ENCODE measurements around the gene LPP. TPM values are rescaled to one million over a fixed set of nuclear protein-coding genes. Genes with fewer than 3 reads are reported as not detected.

The LPP gene
- total and polyA plus RNA-seq, 10 of the 15 experiments (the other 5 are each of a cell fraction or from before 2014, with no cell fraction given) = under 0.01 to 0.62 (median 0.03) TPM

DNA sequence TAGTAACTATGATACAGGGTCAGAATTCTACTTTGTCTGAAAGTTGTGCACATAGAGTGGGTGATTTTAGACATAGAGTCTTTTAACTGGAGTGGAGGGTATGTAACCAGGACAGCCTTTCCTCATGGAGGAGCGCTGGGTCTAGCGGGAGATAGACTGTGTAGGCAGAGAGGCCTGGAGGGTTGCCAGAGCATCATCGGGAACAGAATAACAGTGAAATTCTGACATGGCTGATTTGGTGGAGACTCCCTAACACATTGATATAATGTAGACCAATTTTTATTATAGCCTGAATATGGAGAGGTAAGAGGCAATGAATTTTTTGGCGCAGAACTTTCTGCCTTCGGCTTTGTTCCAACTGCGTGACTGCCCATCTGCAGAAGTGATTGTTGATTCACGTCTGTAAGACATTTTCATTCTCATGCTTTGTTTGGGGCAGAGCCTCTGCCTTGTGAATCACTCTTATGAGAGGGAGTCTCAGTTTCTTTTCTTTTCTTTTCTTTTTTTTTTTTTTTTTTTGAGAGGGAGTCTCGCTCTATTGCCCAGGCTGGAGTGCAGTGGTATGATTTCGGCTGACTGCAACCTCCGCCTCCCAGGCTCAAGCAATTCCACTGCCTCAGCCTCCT, 16.0 kb downstream of the LPP start:
- Histone ChIP-seq H3K36me3 (ENCODE audit: control insufficient read depth in 2 of 2, insufficient read depth in 2 of 2, low read length in 1 of 2) (no peaks in the 10 kb centered on the region), H3K27ac (ENCODE audit: control insufficient read depth, insufficient read depth) (no peak overlapping the region), H3K4me1 (ENCODE audit: control insufficient read depth, insufficient read depth, low read length) (no peaks in the 10 kb centered on the region), H3K4me3 (no peak overlapping the region), H3K27me3 (replicated peaks in 1 of 2; ENCODE audit: control insufficient read depth in 2 of 2, insufficient read depth in 2 of 2, low read length in 1 of 2) (no peaks in the 10 kb centered on the region; a peak in 1 of 4 replicates), H3K4me2 (ENCODE audit: control insufficient read depth, insufficient read depth) (no peak overlapping the region), H3K9ac (ENCODE audit: control insufficient read depth, insufficient read depth, low read length) (no peak overlapping the region), H2AFZ (ENCODE audit: control insufficient read depth, low read depth, low read length) (no peak overlapping the region), H4K20me1 (ENCODE audit: control insufficient read depth, insufficient read depth) (no peaks in the 10 kb centered on the region), H3K9me3 (replicated peaks; ENCODE audit: control insufficient read depth, insufficient read depth, low read length) (no peaks in the 10 kb centered on the region), H3K79me2 (ENCODE audit: control insufficient read depth, insufficient read depth, low read length) (no peaks in the 10 kb centered on the region)
- SMC1A ChIA-PET (ENCODE audit: uncharacterized antibody, unreplicated experiment) = no interaction called here
- ATAC-seq (no peak), DNase-seq (ENCODE audit: low read depth, low spot score) (no peak), FAIRE-seq (no peak)
- CTCF ChIA-PET = no interaction called here
- intact Hi-C loops (cut with micrococcal nuclease; ENCODE audit: unreplicated experiment) (no loop called here), in situ Hi-C loops (cut with MboI) (no loop called here)
- no peak for TF ChIP-seq TAF1 (IDR thresholded peaks at IDR 0.05; ENCODE audit: borderline replicate concordance, low read depth, low read length)
- WGBS (ENCODE audit: insufficient coverage, insufficient replicate concordance, low lambda C conversion rate, missing lambda C conversion rate) = 81% methylated on average over 9 of the region's 10 CpGs
- POLR2A ChIA-PET = interaction anchor here (0.6 kb wide), 1 partner anchor 970 kb away, joined by 5 read pairs; no protein-coding TSS in a partner anchor
- no TSS peak for BruUV-seq (replicated peaks)
- RAD21 ChIA-PET (ENCODE audit: unreplicated experiment) = no interaction called here

DNA sequence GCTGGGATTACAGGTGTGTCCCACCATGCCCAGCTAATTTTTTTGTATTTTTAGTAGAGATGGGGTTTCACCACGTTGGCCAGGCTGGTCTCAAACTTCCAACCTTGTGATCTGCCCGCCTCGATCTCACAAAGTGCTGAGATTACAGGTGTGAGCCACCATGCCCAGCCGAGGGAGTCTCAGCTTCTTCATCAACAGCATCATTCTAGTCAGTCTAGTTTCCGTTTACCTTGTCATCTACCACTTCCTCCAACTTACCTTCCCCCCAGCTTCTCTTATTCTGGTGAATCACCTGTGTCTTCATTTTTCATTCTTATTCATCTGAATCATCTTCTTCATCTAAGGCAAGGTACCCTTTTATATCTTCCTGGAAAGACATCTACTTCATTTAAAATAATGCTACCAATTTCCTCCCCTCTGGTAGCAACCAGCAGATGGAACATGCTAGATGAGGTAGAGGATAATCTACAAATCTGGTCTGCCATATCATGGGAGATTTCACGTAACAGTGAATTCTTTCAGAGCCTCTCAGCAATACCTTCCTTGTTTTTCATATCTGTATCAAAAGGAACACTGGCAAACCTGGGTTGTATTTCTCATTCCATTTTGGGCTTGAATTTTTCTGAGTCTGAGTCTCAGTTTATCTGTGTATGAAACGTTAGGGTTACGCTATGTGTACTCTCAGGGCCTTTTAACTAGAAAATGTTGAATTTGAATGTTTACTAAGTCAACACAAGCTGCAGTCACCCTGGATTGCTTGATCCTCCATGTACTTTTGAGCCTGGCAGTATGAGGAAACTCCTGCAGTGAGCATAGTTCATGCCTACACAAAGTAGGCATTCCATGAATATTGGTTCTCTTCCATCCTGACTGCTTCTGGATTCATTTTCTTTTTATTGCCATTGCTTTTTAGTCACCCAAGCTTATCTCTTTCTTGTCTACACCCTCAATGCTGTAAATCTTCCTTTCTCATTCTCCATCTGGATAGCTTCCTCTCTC, 16.8 kb downstream of the LPP start:
- ChIA-PET CTCF (no interaction called here), POLR2A (interaction anchor here (0.6 kb wide), 1 partner anchor 971 kb away, joined by 5 read pairs; no protein-coding TSS in a partner anchor), SMC1A (ENCODE audit: uncharacterized antibody, unreplicated experiment) (no interaction called here), RAD21 (ENCODE audit: unreplicated experiment) (no interaction called here)
- Histone ChIP-seq H3K27ac (ENCODE audit: control insufficient read depth, insufficient read depth) (no peak overlapping the region), H3K9ac (ENCODE audit: control insufficient read depth, insufficient read depth, low read length) (no peak overlapping the region), H3K27me3 (replicated peaks in 1 of 2; ENCODE audit: control insufficient read depth in 2 of 2, insufficient read depth in 2 of 2, low read length in 1 of 2) (no peaks in the 10 kb centered on the region; a peak in 1 of 4 replicates), H4K20me1 (ENCODE audit: control insufficient read depth, insufficient read depth) (no peaks in the 10 kb centered on the region), H3K79me2 (ENCODE audit: control insufficient read depth, insufficient read depth, low read length) (no peaks in the 10 kb centered on the region), H3K36me3 (ENCODE audit: control insufficient read depth in 2 of 2, insufficient read depth in 2 of 2, low read length in 1 of 2) (no peaks in the 10 kb centered on the region), H3K4me3 (no peak overlapping the region), H3K4me1 (ENCODE audit: control insufficient read depth, insufficient read depth, low read length) (no peaks in the 10 kb centered on the region), H3K9me3 (replicated peaks; ENCODE audit: control insufficient read depth, insufficient read depth, low read length) (no peaks in the 10 kb centered on the region), H3K4me2 (ENCODE audit: control insufficient read depth, insufficient read depth) (no peak overlapping the region), H2AFZ (ENCODE audit: control insufficient read depth, low read depth, low read length) (no peak overlapping the region)
- FAIRE-seq = no peak
- no peak for ATAC-seq
- DNase-seq (ENCODE audit: low read depth, low spot score) = no peak
- in situ Hi-C loops (cut with MboI) (no loop called here), intact Hi-C loops (cut with micrococcal nuclease; ENCODE audit: unreplicated experiment) (no loop called here)
- 40% methylated on average over 8 of the region's 8 CpGs for WGBS (ENCODE audit: insufficient coverage, insufficient replicate concordance, low lambda C conversion rate, missing lambda C conversion rate)
- BruUV-seq (replicated peaks) = no TSS peak
- TF ChIP-seq, protein P1, sequence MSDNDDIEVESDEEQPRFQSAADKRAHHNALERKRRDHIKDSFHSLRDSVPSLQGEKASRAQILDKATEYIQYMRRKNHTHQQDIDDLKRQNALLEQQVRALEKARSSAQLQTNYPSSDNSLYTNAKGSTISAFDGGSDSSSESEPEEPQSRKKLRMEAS (IDR thresholded peaks at IDR 0.05; ENCODE audit: low read depth, low read length) = no peak
- TF ChIP-seq, protein P2, sequence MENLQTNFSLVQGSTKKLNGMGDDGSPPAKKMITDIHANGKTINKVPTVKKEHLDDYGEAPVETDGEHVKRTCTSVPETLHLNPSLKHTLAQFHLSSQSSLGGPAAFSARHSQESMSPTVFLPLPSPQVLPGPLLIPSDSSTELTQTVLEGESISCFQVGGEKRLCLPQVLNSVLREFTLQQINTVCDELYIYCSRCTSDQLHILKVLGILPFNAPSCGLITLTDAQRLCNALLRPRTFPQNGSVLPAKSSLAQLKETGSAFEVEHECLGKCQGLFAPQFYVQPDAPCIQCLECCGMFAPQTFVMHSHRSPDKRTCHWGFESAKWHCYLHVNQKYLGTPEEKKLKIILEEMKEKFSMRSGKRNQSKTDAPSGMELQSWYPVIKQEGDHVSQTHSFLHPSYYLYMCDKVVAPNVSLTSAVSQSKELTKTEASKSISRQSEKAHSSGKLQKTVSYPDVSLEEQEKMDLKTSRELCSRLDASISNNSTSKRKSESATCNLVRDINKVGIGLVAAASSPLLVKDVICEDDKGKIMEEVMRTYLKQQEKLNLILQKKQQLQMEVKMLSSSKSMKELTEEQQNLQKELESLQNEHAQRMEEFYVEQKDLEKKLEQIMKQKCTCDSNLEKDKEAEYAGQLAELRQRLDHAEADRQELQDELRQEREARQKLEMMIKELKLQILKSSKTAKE (IDR thresholded peaks at IDR 0.05; ENCODE audit: low read depth, poor library complexity, severe bottlenecking) = no peak
- no peak for TF ChIP-seq EP300 (IDR thresholded peaks at IDR 0.05; ENCODE audit: borderline replicate concordance in 1 of 2, control insufficient read depth in 1 of 2, low read depth in 2 of 2, low read length in 2 of 2)
- no peak for TF ChIP-seq RFX5 (IDR thresholded peaks at IDR 0.05; ENCODE audit: low read depth, low read length)
- no peak for TF ChIP-seq SPI1 (IDR thresholded peaks at IDR 0.05; ENCODE audit: borderline replicate concordance, insufficient read depth, low read depth, low read length)
- no peak for TF ChIP-seq TBL1XR1 (IDR thresholded peaks at IDR 0.05; ENCODE audit: low read depth, low read length)

Measured in GM12878 (cell line).